ENCODE data around the gene MYBL2. TPM values are rescaled to one million over a fixed set of nuclear protein-coding genes. Genes with fewer than 3 reads are reported as not detected.

Gene MYBL2
- total RNA-seq, result 1 to 10 TPM; 4.7 to 8.0 (median 5.7) TPM
- 10 to 100 TPM in 1 of 2 donors, 1 to 10 TPM in 1; 4.7 to 14.5 TPM for polyA plus RNA-seq

- Histone ChIP-seq H3K27me3 (no peaks in the 10 kb centered on the region), H3K4me3 (peak within 1 kb of the TSS; percentile 17 to 54 (median 38)), H3K27ac (no peak within 1 kb of the TSS), H3K36me3 (no peaks in the 10 kb centered on the region), H3K4me1 (peaks cover 0 to 9% (median 8%) of the 10 kb centered on the region in 3 donors), H3K9me3 (no peaks in the 10 kb centered on the region)
- DNase-seq (peak; percentile 35 to 89 (median 70)), ATAC-seq (peak; percentile 96 to 99 (median 98)), FAIRE-seq (no peak)
- intact Hi-C loops (cut with DNase I), result no loop called here
- WGBS, 2 donors, result 9 to 12% methylated on average over 78 to 90 of the region's 90 CpGs
- TF ChIP-seq CTCF (IDR thresholded peaks at IDR 0.05), result no peak
Measured at GRCh38 chr20:43666376-43667328, at the start of gene MYBL2. Gene MYBL2, plus strand, starts transcription at chr20:43667114. Its CDS starts 170 bp downstream, at chr20:43667284.

GRCh38 chr20:43631598-43631997, 35.3 kb upstream of the MYBL2 start:
- Histone ChIP-seq H3K27ac (no peak overlapping the region), H3K9me3 (no peaks in the 10 kb centered on the region), H3K27me3 (no peaks in the 10 kb centered on the region), H3K4me1 (no peaks in the 10 kb centered on the region), H3K4me3 (no peak overlapping the region), H3K36me3 (peaks cover 0 to 8% (median 0%) of the 10 kb centered on the region in 3 donors)
- no peak for DNase-seq
- intact Hi-C loops (cut with DNase I), result no loop called here
- ATAC-seq, result no peak
- WGBS, 2 donors, result 93 to 98% methylated on average over 8 of the region's 8 CpGs
- no peak for TF ChIP-seq CTCF (IDR thresholded peaks at IDR 0.05)
- FAIRE-seq, result no peak

GRCh38 chr20:43636429-43636828, 30.5 kb upstream of the MYBL2 start:
- intact Hi-C loops (cut with DNase I), result no loop called here
- H3K4me1 ChIP-seq, result no peaks in the 10 kb centered on the region
- peaks cover 0 to 15% (median 0%) of the 10 kb centered on the region in 3 donors for H3K36me3 ChIP-seq
- ATAC-seq (no peak), FAIRE-seq (no peak), DNase-seq (no peak)
- WGBS, 2 donors, result 80 to 91% methylated on average over 2 of the region's 2 CpGs
- H3K9me3 ChIP-seq, result no peaks in the 10 kb centered on the region
- no peaks in the 10 kb centered on the region for H3K27me3 ChIP-seq
- no peak for TF ChIP-seq CTCF (IDR thresholded peaks at IDR 0.05)
- H3K4me3 ChIP-seq, result no peak overlapping the region
- H3K27ac ChIP-seq, result no peak overlapping the region

GRCh38 chr20:43642548-43642947, 24.4 kb upstream of the MYBL2 start:
- H3K4me3 ChIP-seq, result no peak overlapping the region
- no peaks in the 10 kb centered on the region for H3K4me1 ChIP-seq
- DNase-seq (no peak), ATAC-seq (no peak), FAIRE-seq (no peak)
- peaks cover 3 to 25% (median 4%) of the 10 kb centered on the region in 3 donors for H3K36me3 ChIP-seq
- 91 to 97% methylated on average over 4 of the region's 4 CpGs for WGBS, 2 donors
- H3K27ac ChIP-seq, result no peak overlapping the region
- no peaks in the 10 kb centered on the region for H3K9me3 ChIP-seq
- H3K27me3 ChIP-seq, result no peaks in the 10 kb centered on the region
- intact Hi-C loops (cut with DNase I), result no loop called here
- no peak for TF ChIP-seq CTCF (IDR thresholded peaks at IDR 0.05)
